CD4-positive, alpha-beta T cell treated with Interleukin-6 for 4 hours (primary cell): ENCODE data around the gene GRID1.
"Not testable (repeated sequence)": the region's sequence is repeated elsewhere in the genome, so short reads cannot be mapped to it uniquely, and the experiment has no call there.

Experiments used
- DNase-seq: peaks from one replicate; pipeline ENCODE4 v3.0.0-alpha.2; 2020; ENCODE audit warnings: mixed read lengths

Gene GRID1

DNA sequence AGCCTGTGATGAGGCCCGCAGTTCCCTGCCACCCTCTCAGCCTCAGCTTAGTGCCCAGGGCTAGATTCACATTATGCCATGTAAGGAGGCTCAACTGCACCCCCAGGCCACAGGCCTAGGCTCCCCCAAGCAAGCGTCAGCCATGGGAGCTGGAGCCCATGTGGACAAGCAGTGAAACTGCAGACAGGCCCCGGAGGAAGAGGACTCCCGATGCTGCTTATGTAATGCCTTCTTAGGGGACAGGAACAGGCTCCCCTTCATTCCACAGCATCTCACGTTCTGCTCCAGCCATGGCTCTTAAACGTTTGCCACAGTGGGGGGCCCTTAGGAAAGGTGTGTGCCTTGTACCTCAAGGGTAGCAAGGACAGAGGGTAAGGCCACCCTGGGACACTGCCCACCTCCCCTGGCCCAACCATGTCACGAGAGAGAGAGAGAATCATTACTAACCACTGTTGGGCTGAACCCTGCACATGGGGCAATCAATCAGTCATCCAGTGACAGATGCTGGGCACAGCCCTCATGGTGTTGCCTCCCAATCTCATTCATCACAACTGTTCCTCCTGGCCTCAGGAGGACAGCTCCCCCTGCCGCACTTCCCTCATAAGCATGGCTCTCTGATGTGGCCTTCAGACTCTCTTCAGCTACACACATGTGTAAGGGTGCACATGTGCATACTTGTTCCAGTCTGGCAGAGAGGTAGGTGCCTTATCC, 263.0 kb downstream of the GRID1 start:
- DNase-seq: no peak

GRCh38 chr10:86102451-86102850, 264.1 kb downstream of the GRID1 start:
- DNase-seq: no peak

DNA sequence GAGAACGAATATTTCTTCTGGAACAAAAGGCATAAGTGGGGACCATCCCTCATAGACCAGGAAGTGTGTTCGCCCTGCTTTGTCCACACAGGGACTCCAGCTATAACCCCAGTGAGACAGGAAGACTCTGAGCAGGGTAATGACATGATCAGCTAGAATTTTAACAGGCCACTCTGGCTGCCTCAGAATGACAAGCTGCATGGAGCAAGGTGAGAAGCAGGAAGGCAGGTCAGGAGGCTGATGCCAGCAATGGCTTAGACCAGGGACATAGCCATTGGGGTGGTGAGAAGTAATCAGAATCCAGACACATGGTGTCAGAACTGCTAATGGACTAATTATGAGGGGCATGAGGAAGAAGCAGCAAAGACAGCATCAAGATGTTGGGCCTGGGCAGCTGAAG, 264.6 kb downstream of the GRID1 start:
- DNase-seq: no peak

- DNase-seq: no peak
Measured at GRCh38 chr10:86100581-86101061, 266.0 kb downstream of the GRID1 start.

DNA sequence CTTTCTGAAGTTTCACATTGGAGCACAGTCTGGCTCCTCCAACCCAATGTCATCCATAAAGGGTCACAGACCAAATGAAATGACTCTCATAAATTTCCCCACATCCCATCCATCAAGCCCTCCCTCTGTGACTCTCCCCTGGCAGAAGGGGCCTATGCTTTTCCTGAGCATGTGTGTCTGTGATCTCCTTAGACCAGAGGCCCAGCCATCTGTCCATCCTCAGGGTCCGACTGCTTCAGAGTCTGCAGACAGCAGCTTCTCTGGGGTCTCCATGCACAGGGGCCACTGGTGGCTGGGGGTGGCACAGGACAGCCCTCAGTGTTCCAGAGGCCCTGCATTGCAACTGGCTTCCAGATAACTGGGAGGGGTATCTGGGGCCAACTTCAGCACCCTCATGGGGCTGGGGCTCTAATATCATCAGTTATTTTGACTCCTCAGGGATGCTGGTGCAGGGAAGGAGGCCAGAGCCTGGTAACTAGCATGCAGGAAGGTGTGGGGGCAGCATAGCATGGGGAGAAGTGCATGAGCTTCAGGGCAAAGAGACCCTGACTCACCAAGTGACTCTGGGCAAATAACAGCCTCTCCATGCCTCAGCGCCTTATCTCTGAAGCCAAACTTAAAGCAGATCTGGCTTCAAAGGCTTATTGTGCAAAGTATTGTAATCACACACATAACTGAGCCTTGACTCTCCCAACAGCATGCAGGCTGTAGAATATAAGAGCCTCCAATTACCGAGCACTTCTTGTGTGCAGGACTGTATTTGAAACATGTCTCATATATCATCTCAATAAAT, 266.9 kb downstream of the GRID1 start:
- no peak for DNase-seq

GRCh38 chr10:86098187-86098881, 268.3 kb downstream of the GRID1 start:
- DNase-seq: no peak

GRCh38 chr10:86095061-86095460, 271.5 kb downstream of the GRID1 start:
- DNase-seq: not testable (repeated sequence)

DNA sequence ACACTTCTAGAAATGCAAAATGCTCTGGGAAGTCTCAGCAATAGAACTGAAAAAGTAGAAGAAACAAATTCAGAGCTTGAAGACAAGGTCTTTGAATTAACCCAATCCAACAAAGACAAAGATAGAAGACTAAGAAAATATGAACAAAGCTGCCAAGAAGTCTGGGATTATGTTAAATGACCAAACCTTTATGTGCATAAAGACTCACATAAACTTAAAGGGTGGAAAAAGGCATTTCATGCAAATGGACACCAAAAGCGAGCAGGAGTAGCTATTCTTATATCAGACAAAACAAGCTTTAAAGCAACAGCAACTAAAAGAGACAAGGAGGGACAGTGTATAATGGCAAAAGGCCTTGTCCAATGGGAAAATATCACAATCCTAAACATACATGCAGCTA, 274.3 kb downstream of the GRID1 start:
- not testable (repeated sequence) for DNase-seq

- no peak for DNase-seq
Measured at GRCh38 chr10:86091216-86091615, 275.4 kb downstream of the GRID1 start.

- DNase-seq: no peak
Measured at GRCh38 chr10:86090807-86091206, 275.8 kb downstream of the GRID1 start.

DNA sequence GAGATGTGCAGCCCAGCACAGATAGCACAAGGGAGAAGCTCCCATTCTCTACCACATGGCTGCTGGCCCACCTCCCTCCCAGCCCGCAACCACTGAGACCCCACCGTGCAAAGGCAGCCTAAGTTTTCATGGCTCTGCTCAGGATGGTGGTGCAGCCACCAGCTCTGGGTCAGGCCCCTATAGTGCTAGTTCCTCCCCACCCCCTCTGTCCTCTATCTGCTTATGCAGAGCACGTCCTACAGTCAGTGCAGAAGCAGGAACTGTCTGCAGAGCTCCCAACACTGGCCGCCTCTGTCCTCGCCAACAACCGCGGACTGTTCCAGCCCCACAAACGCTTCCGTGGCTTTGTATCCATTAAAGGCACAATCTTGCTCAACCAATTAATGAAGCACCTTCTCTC, 278.9 kb downstream of the GRID1 start:
- no peak for DNase-seq

DNA sequence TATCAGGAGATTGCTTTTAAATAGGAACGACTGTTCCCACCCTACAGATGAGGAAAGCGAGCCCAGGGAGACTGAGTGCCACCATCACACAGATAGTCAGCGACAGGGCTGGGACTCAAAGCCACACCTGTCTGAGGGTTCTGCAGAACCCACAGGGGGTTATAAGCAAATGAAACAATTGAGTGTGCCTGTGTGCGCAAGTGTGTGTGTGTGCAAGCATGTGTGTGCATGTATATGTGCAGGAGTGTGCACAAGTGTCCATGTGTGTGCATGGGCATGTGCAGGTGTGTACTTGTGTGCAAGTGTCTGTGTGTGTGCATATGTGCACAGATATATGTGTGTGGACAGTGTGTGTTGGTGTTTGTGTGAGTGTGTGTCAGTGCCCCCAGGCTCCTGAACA, 280.2 kb downstream of the GRID1 start:
- DNase-seq: no peak

DNA sequence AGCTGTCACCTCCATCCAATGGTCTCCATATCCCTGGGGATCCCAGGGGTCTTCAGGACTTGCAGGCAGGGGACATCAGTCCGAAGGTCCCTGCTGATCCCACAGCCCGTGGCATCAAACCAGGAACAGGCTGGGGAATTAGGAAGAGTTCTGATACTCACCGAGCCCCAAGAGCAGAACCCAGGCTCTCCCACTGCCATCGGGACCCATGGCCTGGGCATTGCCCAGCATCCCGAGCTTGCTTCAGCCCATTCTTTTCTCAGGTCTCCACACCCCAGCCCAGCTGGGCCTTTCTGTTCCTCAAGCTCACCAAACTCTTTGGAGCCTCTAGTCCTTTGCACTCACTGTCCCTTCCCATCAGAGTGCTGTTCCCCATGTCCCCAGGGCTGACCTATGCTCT, 280.9 kb downstream of the GRID1 start:
- no peak for DNase-seq

DNA sequence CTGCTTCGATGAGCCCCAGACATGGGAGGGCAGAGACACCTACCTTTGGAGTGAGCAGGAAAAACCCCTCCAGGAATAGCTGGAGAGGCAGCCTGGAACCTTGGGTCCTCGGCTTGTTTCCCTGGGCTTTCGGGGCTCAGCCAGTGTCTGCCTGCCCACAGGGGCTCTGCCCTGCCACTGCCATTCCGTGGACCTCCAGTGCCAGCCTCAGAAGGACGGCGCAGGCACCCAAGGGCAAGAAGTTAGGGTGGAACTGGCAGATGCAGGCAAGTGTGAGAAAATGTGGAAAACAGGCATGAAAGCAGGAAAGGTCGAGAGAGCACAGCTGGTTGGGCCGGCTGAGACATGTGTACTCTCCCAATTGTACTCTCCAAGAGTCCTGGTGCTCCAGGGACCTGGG, 281.5 kb downstream of the GRID1 start:
- no peak for DNase-seq

DNA sequence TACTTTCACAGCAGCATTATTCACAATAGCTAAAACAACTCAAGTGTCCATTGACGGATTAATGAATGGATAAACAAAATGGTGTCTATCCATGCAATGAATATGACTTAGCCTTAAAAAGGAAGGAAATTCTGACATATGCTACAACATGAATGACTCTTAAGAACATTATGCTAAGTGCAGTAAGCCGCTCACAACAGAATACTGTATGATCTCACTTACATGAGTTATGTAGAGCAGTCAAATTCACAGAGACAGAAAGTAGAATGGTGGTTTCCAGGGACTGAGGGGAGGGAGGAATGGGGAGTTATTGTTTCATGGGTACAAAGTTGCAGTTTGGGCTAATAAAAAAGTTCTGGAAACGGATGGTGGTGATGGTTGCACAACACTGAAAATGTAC, 282.0 kb downstream of the GRID1 start:
- no peak for DNase-seq

DNA sequence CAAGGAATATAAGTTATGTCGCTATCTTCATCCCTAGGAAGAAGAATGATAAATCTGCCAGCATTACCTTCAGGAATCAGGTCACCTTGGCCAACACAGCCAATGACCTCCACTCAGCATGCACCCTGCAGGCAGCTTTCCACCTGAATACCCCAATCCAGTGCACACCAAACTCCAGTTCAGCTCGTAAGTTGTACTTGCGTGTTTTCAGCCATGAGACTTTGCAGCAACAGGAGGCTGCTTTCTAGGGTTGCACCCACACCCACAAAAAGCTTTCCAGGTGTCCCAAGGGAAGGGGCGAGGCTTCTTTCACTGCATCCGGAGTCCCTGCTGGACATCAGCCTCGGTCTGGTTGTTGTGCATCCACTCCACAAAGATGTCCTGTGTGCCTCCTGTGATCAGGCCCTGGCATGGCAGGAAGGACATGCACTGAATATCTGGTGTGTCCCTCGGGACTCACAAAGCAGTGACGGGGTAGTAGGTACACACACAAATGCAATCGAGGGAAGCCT, 282.9 kb downstream of the GRID1 start:
- DNase-seq: no peak

GRCh38 chr10:86083206-86083605, 283.4 kb downstream of the GRID1 start:
- no peak for DNase-seq

DNA sequence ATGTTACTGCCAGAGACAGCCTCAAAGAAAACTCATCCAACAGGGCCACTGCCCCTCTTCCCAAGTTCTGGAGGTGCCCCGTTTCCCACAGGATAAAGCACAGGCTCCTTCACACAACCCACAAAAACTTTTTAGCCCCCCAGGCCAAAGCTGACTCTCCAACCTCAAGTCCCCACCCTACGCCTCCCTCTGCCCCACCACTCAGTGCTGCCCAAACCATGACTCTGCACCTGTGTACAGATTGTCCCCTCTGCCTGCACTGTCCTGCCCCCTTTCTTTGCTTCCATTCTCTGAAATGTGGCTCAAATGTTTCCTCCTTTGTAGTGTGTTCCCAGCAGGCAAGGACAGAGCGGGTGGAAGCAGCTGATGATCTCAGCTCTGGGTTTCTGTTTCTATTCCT, 284.0 kb downstream of the GRID1 start:
- no peak for DNase-seq

DNA sequence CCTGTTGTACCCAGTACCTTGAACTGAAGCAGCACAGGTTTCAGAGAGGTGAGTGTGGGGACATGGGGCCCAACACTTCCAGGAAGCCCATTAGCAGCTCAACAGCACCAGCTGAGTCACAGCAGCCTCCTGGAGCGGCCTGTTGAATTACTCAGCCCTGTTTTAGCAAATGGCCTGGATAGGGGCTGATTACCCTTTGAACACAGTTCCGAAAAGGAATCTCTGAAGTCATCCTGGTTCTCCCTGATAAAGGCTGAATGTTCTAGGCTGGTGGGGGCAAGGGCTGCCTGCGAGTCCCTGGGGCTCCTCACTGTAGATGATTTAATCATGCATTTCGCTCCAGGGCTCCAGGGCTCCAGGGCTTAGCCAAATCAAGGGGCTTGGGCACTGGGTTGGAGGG, 287.5 kb downstream of the GRID1 start:
- no peak for DNase-seq

GRCh38 chr10:86078639-86079035, 288.0 kb downstream of the GRID1 start:
- DNase-seq: no peak

DNA sequence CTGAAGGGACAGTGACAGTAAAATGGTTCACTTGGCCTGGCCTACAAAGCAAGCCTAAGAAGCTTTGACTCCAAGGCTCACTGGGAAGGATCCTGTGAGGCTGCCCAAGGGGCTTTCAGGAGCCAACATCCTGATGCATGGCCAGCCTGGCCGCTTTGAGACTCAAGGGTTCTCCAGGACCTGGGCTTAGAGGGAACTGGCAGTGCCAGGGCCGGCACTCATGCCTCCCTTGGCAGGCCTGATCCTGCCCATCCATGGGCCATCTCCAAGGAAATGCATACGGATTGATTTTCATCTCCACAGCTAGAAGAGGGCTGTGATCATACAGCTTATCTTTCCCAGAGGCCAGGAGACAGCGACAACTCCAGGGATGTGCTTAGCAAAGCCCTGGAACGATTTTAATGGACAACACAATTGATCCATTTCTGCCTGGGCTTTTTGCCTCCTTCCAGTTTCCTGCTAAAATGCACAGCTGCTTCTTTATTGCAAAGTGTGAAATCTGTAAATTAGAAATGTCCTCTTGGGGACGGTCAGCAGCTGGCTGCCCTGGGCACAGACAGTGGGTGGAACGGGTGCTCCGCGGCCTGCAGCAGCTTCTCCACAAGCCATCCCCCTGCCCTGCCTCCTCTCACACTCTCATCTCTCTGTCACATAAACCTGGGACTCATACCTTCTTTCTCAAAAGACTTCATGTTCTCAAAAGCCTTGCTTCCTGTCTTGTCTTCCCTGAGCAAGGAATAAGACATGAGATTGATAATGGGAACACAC, 288.5 kb downstream of the GRID1 start:
- no peak for DNase-seq

DNA sequence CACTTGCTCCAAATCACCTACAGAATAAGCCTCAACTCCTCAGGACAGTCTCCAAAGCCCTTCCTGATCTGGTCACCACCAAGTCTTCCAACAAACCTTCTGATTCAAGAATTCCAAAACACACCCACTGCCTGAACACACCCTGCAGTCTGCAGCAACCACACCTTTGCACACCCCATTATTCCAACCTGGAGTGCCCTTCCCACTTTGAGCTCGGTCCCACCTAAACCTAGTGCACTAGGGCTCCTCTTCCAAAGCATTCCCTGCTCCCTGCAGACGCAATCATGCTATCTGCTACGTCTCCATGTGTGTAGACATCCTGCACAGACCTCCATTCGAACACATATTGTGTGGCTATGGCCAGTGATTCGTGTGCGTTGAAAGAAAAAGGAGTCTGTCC, 289.3 kb downstream of the GRID1 start:
- DNase-seq: no peak

GRCh38 chr10:86076497-86076896, 290.1 kb downstream of the GRID1 start:
- DNase-seq: not testable (repeated sequence)
